HUES6 (cell line): ENCODE measurements around the gene TCF7L1.

Source experiments
- H3K27ac ChIP-seq: 2 replicates; pipeline ENCODE4 v1.7.0; 2013; ENCODE audit warnings: low read depth, mild to moderate bottlenecking, low read length, inconsistent platforms
- H3K27me3 ChIP-seq: 2 replicates; pipeline ENCODE4 v1.6.1; 2013; ENCODE audit warnings: low read length; ENCODE audit not compliant: control insufficient read depth, insufficient read depth
- H3K36me3 ChIP-seq: 2 replicates; pipeline ENCODE4 v1.6.1; 2013; ENCODE audit warnings: low read length; ENCODE audit not compliant: control insufficient read depth, insufficient read depth
- H3K4me1 ChIP-seq: 2 replicates; pipeline ENCODE4 v1.6.1; 2013; ENCODE audit warnings: low read length; ENCODE audit not compliant: control insufficient read depth, insufficient read depth
- H3K4me3 ChIP-seq: 2 replicates; pipeline ENCODE4 v1.5.1; 2013; ENCODE audit warnings: low read depth, low read length
- H3K9ac ChIP-seq: one replicate; pipeline ENCODE4 v1.6.1; 2013; ENCODE audit warnings: mild to moderate bottlenecking, low read length
- H3K9me3 ChIP-seq: 2 replicates; pipeline ENCODE4 v1.6.1; 2013; ENCODE audit warnings: low read depth, low read length; ENCODE audit not compliant: control insufficient read depth, insufficient read depth

TCF7L1 gene, protein sequence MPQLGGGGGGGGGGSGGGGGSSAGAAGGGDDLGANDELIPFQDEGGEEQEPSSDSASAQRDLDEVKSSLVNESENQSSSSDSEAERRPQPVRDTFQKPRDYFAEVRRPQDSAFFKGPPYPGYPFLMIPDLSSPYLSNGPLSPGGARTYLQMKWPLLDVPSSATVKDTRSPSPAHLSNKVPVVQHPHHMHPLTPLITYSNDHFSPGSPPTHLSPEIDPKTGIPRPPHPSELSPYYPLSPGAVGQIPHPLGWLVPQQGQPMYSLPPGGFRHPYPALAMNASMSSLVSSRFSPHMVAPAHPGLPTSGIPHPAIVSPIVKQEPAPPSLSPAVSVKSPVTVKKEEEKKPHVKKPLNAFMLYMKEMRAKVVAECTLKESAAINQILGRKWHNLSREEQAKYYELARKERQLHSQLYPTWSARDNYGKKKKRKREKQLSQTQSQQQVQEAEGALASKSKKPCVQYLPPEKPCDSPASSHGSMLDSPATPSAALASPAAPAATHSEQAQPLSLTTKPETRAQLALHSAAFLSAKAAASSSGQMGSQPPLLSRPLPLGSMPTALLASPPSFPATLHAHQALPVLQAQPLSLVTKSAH

DNA sequence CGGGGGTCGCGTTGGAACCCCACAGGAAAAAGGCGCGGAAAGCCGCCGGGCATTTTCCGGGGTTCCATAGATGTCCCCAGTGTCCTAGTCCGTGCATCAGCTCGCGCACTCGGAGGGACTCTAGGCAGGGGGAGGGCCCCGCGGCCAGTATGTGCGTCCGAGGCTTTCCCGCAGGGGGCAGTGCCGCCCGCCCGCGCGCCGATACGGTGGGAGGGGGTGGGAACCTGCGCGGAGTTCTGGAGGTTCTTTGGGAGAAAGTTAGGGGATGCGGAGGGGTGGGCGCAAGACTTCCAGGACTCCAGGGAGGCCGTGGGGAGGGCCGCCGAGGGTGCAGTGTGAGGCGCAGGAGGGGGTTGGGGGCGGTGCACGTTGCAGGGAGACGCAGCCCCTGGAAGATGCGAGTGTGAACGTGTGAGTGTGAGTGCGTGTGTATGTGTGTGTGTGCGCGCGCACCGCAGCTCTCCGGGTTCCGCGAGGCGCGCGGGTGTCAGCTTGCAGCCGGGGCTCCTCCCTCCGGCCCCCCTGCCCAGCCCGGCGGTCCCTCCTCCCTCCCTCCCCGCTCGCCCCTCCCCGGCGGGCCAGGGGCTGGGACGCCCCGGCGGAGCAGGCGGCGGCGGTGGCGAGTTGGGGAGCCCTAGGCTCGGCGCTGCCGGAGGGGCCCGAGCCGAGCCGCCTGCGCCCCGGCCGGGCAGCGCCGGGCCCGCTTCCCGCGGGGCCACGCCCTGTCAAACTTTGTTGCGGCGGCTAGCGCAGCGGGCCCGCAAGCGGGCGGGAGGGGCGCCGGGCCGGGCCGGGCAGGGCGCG is at the start of gene TCF7L1:
Gene TCF7L1, plus strand, starts transcription at position 559 of the 804 bp plus-strand sequence. CDS start 293 bp downstream, outside the sequence.
- peak within 1 kb of the TSS; percentile 96 for H3K27ac ChIP-seq
- peaks cover 62% of the 10 kb centered on the region for H3K27me3 ChIP-seq
- H3K9me3 ChIP-seq = no peaks in the 10 kb centered on the region
- peak within 1 kb of the TSS; percentile 95 for H3K9ac ChIP-seq
- peak within 1 kb of the TSS; percentile 85 for H3K4me3 ChIP-seq
- peaks cover 11% of the 10 kb centered on the region; the same call in 1 of the 2 replicates for H3K36me3 ChIP-seq
- peaks cover 23% of the 10 kb centered on the region for H3K4me1 ChIP-seq

DNA sequence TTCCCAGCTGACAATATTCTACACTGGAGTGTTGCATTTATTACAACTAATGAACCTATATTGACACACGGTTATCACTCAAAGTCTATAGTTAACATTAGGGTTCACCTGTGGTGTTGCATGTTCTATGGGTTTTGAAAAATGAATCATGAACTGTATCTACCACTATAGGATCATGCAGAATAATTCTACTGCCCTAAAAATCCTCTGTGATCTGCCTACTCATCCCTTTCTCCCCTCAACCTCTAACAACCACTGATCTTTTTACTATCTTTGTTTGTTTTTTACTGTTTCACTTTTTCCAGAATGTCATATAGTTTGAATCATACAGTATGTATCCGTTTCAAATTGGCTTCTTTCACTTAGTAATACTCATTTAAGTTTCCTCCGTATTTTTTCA is 47.6 kb upstream of the TCF7L1 start:
- no peaks in the 10 kb centered on the region for H3K36me3 ChIP-seq
- no peak overlapping the region for H3K4me3 ChIP-seq
- H3K27ac ChIP-seq = no peak overlapping the region
- 0 out of 2 replicates have a peak, but pooled peaks cover 5% of the 10 kb centered on the region for H3K27me3 ChIP-seq
- no peak overlapping the region for H3K9ac ChIP-seq
- H3K4me1 ChIP-seq = peaks cover 11% of the 10 kb centered on the region
- H3K9me3 ChIP-seq = peaks cover 13% of the 10 kb centered on the region

DNA sequence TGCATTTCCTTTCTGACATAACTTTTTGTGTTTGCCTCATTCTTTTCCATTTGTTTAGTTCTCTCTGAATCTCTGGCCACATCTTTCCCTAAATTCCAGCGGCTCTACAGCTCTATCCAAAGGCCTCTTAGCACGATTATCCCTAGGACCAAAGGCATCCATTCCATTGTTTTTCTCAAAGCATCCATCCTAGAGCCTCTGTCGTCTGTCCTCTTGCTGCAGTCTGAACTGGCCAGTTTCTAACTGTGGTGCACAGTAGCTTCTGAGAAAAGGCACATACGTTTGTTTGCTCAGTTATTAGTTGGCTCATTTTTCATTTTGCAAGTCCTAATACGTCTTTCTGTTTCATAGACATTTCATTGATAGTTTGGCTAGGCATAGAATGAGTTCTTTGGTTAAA is 45.7 kb upstream of the TCF7L1 start:
- H3K9me3 ChIP-seq = peaks cover 5% of the 10 kb centered on the region; the same call in 1 of the 2 replicates
- no peak overlapping the region for H3K27ac ChIP-seq
- H3K4me3 ChIP-seq = no peak overlapping the region
- H3K9ac ChIP-seq = no peak overlapping the region
- no peaks in the 10 kb centered on the region for H3K36me3 ChIP-seq
- H3K27me3 ChIP-seq = 0 out of 2 replicates have a peak, but pooled peaks cover 5% of the 10 kb centered on the region
- peaks cover 11% of the 10 kb centered on the region for H3K4me1 ChIP-seq

DNA sequence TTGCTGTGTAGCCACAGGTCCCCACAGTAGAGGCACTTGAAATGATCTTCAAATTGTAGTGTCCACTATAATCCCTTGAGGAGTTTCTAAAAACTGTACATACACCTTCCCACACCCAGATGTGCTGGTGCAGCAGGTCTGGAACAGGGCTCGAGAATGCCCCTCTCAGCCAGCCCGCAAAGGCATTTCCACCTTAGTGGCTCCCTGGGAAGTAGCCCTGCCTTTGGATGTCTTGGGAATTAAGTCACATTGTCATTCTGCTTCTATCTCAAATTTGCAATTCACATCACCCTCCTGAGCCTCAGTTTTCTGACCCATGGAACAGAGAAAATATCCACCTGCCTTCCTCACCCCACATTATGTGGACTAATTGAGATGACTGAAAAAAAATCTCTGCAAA is 44.3 kb upstream of the TCF7L1 start:
- H3K9ac ChIP-seq = no peak overlapping the region
- H3K4me1 ChIP-seq = peaks cover 11% of the 10 kb centered on the region
- H3K36me3 ChIP-seq = no peaks in the 10 kb centered on the region
- 0 out of 2 replicates have a peak, but pooled peaks cover 5% of the 10 kb centered on the region for H3K9me3 ChIP-seq
- H3K4me3 ChIP-seq = no peak overlapping the region
- 0 out of 2 replicates have a peak, but pooled peaks cover 5% of the 10 kb centered on the region for H3K27me3 ChIP-seq
- H3K27ac ChIP-seq = no peak overlapping the region

DNA sequence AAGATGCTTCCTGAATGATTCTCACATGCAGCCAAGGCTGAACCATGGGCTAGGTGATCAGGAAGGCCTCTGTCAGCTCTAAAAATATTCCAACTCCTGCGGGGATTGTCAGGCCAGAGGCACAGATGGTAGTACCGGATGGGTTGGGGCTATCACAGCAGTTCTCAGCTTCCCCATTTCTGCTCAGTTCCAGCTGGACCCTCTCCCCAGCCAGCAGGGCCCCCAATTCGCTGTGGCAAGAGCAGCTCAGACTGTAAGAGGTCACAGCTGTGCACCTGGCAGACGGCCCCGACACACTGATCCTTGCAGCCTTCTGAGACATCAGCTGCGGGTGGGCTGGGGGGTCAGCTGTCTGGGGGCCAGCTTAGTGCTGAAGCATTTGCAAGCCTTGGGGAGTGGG is 43.6 kb upstream of the TCF7L1 start:
- H3K27me3 ChIP-seq = 0 out of 2 replicates have a peak, but pooled peaks cover 5% of the 10 kb centered on the region
- no peak overlapping the region for H3K27ac ChIP-seq
- no peak overlapping the region for H3K9ac ChIP-seq
- H3K36me3 ChIP-seq = no peaks in the 10 kb centered on the region
- H3K4me1 ChIP-seq = peaks cover 11% of the 10 kb centered on the region
- no peak overlapping the region for H3K4me3 ChIP-seq
- 0 out of 2 replicates have a peak, but pooled peaks cover 5% of the 10 kb centered on the region for H3K9me3 ChIP-seq

DNA sequence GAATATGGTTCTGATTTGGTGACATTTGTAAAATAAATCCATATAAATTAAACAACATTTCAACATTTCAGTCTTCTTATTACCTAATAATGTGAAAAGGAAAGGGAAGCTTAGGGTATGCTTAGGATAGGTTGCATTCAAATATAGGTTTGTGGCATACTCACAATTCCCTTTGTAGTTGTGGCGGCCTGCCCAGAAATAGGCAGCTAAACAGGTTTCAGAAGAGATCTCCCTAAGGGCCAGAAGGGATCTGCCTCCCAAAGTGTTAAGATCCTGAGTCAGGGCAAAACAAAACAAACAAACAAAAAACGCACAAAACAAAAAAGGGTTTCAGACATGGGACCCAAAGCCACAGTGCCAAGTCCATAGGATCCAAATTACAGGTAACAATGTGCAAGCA is 41.4 kb upstream of the TCF7L1 start:
- no peak overlapping the region for H3K4me3 ChIP-seq
- H3K36me3 ChIP-seq = no peaks in the 10 kb centered on the region
- H3K9me3 ChIP-seq = 0 out of 2 replicates have a peak, but pooled peaks cover 5% of the 10 kb centered on the region
- no peaks in the 10 kb centered on the region for H3K27me3 ChIP-seq
- peaks cover 11% of the 10 kb centered on the region for H3K4me1 ChIP-seq
- H3K9ac ChIP-seq = no peak overlapping the region
- no peak overlapping the region for H3K27ac ChIP-seq

DNA sequence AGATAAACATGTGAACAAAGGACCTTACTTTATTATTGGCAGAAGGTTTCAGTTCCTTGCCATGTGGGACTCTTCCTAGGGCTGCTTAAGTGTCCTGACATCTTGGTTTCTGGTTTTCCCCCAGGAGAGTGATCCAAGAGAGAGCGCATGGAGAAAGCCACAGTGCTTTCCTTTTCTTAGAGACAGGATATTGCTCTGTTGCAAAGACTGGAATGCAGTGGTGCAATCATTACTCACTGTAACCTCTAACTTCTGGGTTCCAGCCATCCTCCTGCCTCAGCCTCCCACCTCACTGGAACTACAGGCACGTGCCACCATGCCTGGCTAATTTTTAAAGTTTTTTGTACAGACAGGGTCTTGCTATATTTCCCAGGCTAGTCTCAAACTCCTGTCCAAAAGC is 38.1 kb upstream of the TCF7L1 start:
- 0 out of 2 replicates have a peak, but pooled peaks cover 5% of the 10 kb centered on the region for H3K9me3 ChIP-seq
- no peak overlapping the region for H3K27ac ChIP-seq
- H3K4me3 ChIP-seq = no peak overlapping the region
- H3K27me3 ChIP-seq = no peaks in the 10 kb centered on the region
- H3K4me1 ChIP-seq = no peaks in the 10 kb centered on the region
- no peak overlapping the region for H3K9ac ChIP-seq
- no peaks in the 10 kb centered on the region for H3K36me3 ChIP-seq

DNA sequence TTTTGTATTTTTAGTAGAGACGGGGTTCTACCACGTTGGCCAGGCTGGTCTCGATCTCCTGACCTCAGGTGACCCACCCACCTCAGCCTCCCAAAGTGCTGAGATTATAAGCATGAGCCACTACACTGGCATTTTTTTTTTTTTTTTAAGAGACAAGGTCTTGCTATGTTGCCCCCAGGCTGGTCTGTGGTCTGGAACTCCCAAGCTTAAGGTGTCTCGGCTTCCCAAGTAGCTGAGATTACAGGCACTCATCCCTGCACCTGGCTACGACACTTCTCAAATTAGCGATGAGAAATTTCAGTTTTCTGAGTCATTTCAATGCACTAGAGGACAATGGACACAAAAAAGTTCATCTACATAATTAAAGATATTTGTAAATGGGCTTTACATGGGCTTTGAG is 36.6 kb upstream of the TCF7L1 start:
- 0 out of 2 replicates have a peak, but pooled peaks cover 5% of the 10 kb centered on the region for H3K9me3 ChIP-seq
- H3K4me1 ChIP-seq = no peaks in the 10 kb centered on the region
- no peaks in the 10 kb centered on the region for H3K36me3 ChIP-seq
- no peak overlapping the region for H3K9ac ChIP-seq
- H3K27ac ChIP-seq = no peak overlapping the region
- no peaks in the 10 kb centered on the region for H3K27me3 ChIP-seq
- H3K4me3 ChIP-seq = no peak overlapping the region

DNA sequence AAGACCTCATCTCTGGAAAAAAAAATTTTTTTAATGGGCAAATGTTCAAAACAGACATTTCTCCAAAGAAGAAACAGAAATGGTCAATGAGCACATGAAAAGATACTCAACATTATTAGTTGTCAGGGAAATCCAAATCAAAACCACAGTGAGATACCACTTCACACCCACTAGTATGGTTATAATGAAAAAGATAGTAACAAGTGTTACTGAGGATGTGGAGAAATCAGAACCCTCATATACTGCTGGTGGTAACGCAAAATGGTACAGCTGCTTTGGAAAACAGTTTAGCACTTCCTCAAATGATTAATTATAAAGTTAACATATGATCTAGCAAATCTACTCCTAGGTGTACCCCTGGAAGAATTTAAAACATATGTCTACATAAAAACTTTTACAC is 29.0 kb upstream of the TCF7L1 start:
- H3K4me1 ChIP-seq = no peaks in the 10 kb centered on the region
- H3K27ac ChIP-seq = no peak overlapping the region
- no peaks in the 10 kb centered on the region for H3K27me3 ChIP-seq
- H3K4me3 ChIP-seq = no peak overlapping the region
- H3K9ac ChIP-seq = no peak overlapping the region
- no peaks in the 10 kb centered on the region for H3K9me3 ChIP-seq
- H3K36me3 ChIP-seq = no peaks in the 10 kb centered on the region

DNA sequence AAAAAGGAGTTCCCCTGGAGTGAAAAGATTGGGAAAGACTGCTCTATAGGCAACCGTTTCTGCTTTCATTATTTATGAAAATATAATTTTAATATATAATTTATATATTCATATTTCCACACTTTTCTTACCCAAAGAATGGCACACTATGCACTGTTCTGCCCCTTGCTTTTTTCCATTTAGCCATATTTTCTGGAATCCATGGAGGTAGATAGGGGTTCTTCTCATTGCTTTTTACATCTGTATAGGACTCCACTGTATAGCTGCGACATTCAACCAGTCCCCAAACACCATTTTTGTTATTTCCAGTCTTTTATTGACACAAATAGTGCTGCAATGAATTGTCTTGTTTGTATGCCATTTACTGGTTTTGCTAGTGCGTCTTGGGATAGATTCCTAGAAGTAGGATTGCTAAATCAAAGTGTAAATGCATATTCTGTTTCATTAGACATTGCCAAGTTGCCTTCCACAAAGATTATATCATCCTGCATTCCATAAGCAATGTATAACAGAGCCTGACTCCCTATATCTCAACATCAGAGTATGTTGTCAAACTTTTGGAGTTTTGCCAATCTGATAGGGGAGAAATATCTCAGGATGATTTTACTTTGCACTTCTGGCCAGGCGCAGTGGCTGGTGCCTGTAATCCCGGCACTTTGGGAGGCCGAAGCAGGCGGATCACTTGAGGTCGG is 26.6 kb upstream of the TCF7L1 start:
- Histone ChIP-seq H3K9ac (no peak overlapping the region), H3K9me3 (no peaks in the 10 kb centered on the region), H3K27ac (no peak overlapping the region), H3K36me3 (no peaks in the 10 kb centered on the region), H3K4me1 (no peaks in the 10 kb centered on the region), H3K4me3 (no peak overlapping the region), H3K27me3 (peaks cover 7% of the 10 kb centered on the region)
